A172 (cell line): ENCODE results near the gene LHX5. TPM values are rescaled to one million over a fixed set of nuclear protein-coding genes. Genes with fewer than 3 reads are reported as not detected.
"Not testable (repeated sequence)": the region's sequence is repeated elsewhere in the genome, so short reads cannot be mapped to it uniquely, and the experiment has no call there.

Experiments used
- DNase-seq: peaks from one replicate; pipeline ENCODE4 v3.0.0-alpha.2; 2015; ENCODE audit warnings: low spot score
- total RNA-seq: library from RNA; depleted of rRNA; stranded (reverse); fragments of >200 nt; shearing (Covaris generic); gene quantifications from 2 replicates; pipeline ENCODE4 v1.2.3, GENCODE V29; 2014; rRNA removed

LHX5 gene
- total RNA-seq = not detected in 2 replicates

GRCh38 chr12:113471619-113472171, at the start of gene LHX5:
Gene LHX5, minus strand, starts transcription at chr12:113471871. Its CDS starts 373 bp downstream, at chr12:113471498.
- DNase-seq = no peak

- no peak for DNase-seq
These were observed 48.0 kb upstream of the LHX5 start for GRCh38 chr12:113519464-113520307.

- no peak for DNase-seq
These were observed 43.6 kb upstream of the LHX5 start for GRCh38 chr12:113515082-113515856.

- no peak for DNase-seq
These were observed 42.9 kb upstream of the LHX5 start for GRCh38 chr12:113514602-113515001.

- DNase-seq = no peak
These were observed 40.9 kb upstream of the LHX5 start for GRCh38 chr12:113512568-113512967.

- DNase-seq = no peak
These were observed 35.2 kb upstream of the LHX5 start for GRCh38 chr12:113506867-113507266.

GRCh38 chr12:113505941-113506340, 34.3 kb upstream of the LHX5 start:
- no peak for DNase-seq

- DNase-seq = no peak
These were observed 33.2 kb upstream of the LHX5 start for GRCh38 chr12:113504917-113505316.

- no peak for DNase-seq
These were observed 29.2 kb upstream of the LHX5 start for GRCh38 chr12:113500782-113501311.

- no peak for DNase-seq
These were observed 28.6 kb upstream of the LHX5 start for GRCh38 chr12:113500306-113500675.

GRCh38 chr12:113498490-113498889, 26.8 kb upstream of the LHX5 start:
- DNase-seq = no peak

- no peak for DNase-seq
These were observed 26.0 kb upstream of the LHX5 start for GRCh38 chr12:113497693-113498092.

GRCh38 chr12:113495941-113496340, 24.3 kb upstream of the LHX5 start:
- not testable (repeated sequence) for DNase-seq

GRCh38 chr12:113488322-113488721, 16.7 kb upstream of the LHX5 start:
- no peak for DNase-seq

GRCh38 chr12:113486722-113487121, 15.1 kb upstream of the LHX5 start:
- DNase-seq = no peak

GRCh38 chr12:113485330-113485729, 13.7 kb upstream of the LHX5 start:
- no peak for DNase-seq

GRCh38 chr12:113482334-113482733, 10.7 kb upstream of the LHX5 start:
- DNase-seq = no peak

GRCh38 chr12:113480336-113480971, 8.8 kb upstream of the LHX5 start:
- no peak for DNase-seq

- no peak for DNase-seq
These were observed 8.1 kb upstream of the LHX5 start for GRCh38 chr12:113479590-113480335.

GRCh38 chr12:113479216-113479589, 7.5 kb upstream of the LHX5 start:
- no peak for DNase-seq

- no peak for DNase-seq
These were observed 6.8 kb upstream of the LHX5 start for GRCh38 chr12:113478351-113479011.
